Body of pancreas (tissue), 4 donors: ENCODE data around the gene RIC1.

ENCODE experiments used
- CTCF ChIP-seq, 7 experiments: fragments of 450-650 bp in 4 of 7; fragments of 200-600 bp in 3 of 7; sonication (generic) in 3 of 7; IDR thresholded peaks; one replicate each; pipeline ENCODE4 v1.5.1; 2016 to 2019; ENCODE audit warnings: antibody characterized with exemption in 7 of 7
- POLR2A ChIP-seq, 3 donors: fragments of 450-650 bp; IDR thresholded peaks; one replicate each; pipeline ENCODE4 v1.6.1; 2016; ENCODE audit warnings: antibody characterized with exemption in 3 of 3, mild to moderate bottlenecking in 2 of 3

GRCh38 chr9:5582835-5583195 lies 46.1 kb upstream of the RIC1 start:
- no peak for TF ChIP-seq POLR2A (IDR thresholded peaks at IDR 0.05)
- TF ChIP-seq CTCF (IDR thresholded peaks at IDR 0.05) = no peak
